ENCODE measurements around the gene FBXL13.

GRCh38 chr7:102976493-102976892 lies 98.1 kb downstream of the FBXL13 start:
- TF ChIP-seq CTCF (conservative IDR thresholded peaks at IDR 0.05; ENCODE audit: low read length) (no peak), EZH2phosphoT487 (IDR thresholded peaks at IDR 0.05; ENCODE audit: borderline replicate concordance, low read depth, low read length) (no peak)

All from OCI-LY7 (cell line).